Measurements from ENCODE around the gene RPL18.

RPL18 gene

DNA sequence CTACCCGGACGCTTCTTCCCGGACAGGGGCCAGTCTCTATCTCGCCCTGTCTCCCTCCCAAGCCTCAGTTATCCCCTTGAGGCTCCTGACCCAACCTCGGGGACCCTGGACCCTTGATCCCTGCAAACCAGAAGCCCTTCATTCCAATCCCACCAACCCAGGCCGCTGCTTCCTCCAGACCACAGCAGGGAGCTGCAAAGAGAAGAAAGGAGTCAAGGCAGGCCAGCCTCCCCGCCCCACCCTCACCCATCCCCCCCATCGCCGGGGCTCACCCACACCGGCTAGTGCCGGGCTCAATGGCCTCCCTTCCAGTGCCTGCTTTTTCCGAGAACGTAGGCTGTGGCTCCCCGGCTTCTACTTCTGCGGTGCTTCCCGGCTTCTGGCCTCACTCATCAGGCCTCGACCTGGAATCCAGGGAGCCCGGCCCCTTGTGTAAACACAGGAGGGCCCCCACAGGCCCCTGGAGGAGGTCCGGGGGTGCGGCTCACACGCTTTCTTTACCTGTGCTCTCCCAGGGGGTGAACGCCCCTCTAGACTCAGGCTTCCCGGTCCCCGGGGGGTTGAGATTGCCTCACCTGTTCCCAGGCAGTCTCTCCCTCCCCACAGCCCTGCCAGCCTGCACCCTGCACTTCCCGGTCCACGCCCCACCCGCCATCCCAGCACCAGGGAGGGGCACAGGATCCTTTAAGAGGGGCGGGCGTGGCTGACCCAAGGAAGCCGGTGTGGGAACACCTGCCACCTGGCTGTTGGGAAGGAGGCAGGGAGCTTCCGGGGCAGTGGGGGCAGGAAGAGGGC, 4.3 kb downstream of the RPL18 start, which contains the start of gene FAM83E:
FAM83E (minus strand) TSS at position 641 of the 795 bp plus-strand sequence. CDS start 1,704 bp downstream, outside the sequence.
- no peak for DNase-seq (ENCODE audit: low read depth)

- no peak for DNase-seq (ENCODE audit: low read depth)
Measured at GRCh38 chr19:48613852-48614435, 5.0 kb downstream of the RPL18 start.

- no peak for DNase-seq (ENCODE audit: low read depth)
Measured at GRCh38 chr19:48613024-48613851, 5.7 kb downstream of the RPL18 start.

- no peak for DNase-seq (ENCODE audit: low read depth)
Measured at GRCh38 chr19:48611872-48612271, 7.1 kb downstream of the RPL18 start.

DNA sequence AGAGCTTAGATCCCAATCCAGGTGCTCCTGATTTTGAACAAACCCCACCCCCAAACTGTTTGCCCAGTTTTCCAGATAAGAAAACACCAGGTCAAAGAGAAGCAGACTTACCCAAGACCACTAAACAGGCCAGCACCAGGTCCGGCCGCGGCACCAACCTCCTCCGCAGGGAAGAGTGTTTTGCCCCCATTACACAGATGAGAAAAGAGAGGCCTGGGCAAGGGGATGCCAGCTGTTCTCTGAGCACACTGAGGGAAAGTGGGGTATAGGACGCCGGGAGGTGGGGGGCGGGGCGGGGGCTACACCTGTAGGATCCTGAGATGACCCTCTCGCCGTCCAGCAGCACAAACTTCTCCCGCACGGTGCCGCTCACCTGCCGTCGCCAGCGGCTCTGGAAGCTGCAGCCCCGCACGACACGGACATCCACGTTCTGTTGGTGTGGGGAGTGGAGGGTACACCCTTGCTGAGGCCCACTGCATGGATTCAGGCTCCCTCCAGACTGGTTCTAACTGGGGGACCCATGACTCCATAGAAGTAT, 9.3 kb downstream of the RPL18 start:
- DNase-seq (ENCODE audit: low read depth), result no peak

DNA sequence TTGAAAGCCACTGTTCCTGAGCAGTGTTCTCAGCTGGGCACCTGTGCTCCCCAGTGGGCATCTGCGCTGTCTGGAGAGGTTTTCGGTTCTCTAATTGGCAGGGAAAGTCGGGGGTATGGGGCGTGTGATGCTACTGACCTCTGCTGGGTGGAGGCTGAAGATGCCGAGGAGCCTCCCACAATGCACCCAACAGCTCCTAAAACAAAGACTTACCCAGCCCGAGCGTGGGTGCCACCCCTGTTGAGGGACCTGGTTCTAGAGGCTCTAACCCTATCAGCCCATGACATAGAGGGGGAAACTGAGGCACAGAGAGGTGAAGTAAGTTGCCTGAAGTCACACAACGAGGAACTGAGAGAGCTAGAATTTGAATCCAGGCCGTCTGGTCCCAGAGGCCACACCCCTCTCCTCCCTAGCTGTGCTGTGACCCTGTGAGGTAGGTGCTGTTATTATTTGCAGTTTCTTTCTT, 10.1 kb downstream of the RPL18 start:
- DNase-seq (ENCODE audit: low read depth), result no peak

DNA sequence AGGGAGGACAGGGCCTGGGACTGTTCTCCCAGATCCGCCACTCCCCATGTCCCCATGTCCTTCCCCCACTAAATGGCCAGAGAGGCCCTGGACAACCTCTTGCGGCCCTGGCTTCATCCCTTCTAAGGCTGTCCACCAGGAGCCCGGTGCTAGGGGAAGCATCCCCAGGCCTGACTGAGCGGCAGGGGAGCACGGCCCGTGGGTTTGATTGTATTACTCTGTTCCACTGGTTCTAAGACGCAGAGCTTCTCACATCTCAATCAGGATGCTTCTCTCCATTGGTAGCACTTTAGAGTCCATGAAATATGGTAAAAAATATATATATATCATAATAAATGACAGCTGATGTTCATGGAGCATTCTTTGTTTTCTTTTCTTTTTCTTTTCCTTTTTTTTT, 11.6 kb downstream of the RPL18 start:
- no peak for DNase-seq (ENCODE audit: low read depth)

- DNase-seq (ENCODE audit: low read depth), result no peak
Measured at GRCh38 chr19:48606463-48607358, 12.3 kb downstream of the RPL18 start, which contains the start of gene SPACA4. Gene SPACA4, plus strand, starts transcription at chr19:48606742. Its CDS starts 237 bp downstream, at chr19:48606979.

GRCh38 chr19:48603850-48604249, 15.1 kb downstream of the RPL18 start:
- no peak for DNase-seq (ENCODE audit: low read depth)

GRCh38 chr19:48603449-48603848, 15.5 kb downstream of the RPL18 start:
- no peak for DNase-seq (ENCODE audit: low read depth)

DNA sequence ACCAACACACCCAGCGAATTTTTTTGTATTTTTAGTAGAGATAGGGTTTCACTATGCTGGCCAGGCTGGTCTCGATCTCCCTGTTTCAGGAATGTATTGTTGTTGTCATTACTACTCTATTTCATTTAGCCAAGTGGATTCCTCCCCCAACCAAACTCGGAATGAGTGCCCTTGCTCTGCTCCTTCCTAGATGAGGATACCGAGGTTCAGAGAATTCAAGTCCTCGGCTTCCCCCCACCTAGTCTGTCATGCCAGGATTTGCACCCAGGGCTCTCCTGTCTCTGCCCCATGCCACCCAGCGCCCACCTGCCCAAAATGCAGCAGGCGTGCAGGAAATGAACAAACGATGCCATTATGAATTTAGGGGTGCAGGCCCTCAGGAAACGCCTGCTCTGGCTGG, 16.0 kb downstream of the RPL18 start:
- DNase-seq (ENCODE audit: low read depth), result no peak

GRCh38 chr19:48600679-48601417, 18.1 kb downstream of the RPL18 start:
- DNase-seq (ENCODE audit: low read depth), result no peak

DNA sequence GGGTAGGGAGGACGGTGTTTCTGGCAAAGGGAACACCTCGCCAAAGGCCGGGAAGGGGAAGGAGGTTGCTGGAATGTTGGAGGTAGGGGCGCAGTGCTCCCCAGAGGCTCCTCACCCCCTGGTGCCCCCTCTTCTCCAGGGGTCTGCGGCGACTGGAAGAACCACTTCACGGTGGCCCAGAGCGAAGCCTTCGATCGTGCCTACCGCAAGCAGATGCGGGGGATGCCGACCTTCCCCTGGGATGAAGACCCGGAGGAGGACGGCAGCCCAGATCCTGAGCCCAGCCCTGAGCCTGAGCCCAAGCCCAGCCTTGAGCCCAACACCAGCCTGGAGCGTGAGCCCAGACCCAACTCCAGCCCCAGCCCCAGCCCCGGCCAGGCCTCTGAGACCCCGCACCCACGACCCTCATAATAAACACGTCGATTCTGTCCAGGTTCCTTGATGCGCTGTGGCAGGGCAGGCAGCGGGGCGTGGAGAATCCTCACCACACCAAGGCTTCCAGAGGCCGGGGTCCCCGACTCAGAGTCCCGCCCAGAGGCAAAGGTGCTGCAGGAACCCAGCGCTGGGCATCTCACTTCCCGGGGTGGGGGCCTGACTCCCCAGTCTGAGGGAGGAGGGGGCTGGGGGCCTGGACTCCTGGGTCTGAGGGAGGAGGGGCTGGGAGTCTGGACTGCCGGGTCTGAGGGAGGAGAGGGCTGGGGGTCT, 19.8 kb downstream of the RPL18 start:
- no peak for DNase-seq (ENCODE audit: low read depth)

DNA sequence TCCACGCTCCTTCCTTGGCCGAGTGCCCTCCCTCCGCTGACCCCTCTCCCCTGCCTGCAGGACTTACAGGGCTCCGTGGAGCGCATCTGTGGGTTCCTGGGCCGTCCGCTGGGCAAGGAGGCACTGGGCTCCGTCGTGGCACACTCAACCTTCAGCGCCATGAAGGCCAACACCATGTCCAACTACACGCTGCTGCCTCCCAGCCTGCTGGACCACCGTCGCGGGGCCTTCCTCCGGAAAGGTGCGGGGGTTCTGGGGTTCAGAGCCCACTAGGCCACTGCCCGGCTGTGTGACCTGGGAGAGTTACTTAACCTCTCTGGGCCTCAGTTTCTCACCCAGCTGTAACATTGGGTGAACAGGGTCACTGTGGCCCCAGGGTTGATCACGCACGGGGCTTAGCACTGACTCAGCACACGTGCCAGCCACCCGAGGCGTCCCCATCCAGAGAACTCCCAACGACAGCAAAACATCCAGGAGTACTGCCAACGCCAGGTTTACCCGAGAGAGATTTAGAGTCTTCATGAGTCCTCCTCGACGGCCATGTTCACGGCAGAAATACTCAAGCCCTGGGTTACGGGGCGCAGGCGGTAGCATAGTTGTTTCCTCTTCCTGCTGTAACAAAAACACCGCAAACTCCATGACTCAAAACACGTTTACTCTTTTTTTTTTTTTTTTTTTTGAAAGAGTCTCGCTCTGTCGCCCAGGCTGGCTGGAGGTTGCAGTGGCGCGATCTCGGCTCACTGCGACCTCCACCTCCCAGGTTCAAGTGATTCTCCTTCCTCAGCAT, 22.1 kb downstream of the RPL18 start:
- no peak for DNase-seq (ENCODE audit: low read depth)

- no peak for DNase-seq (ENCODE audit: low read depth)
Measured at GRCh38 chr19:48596237-48596636, 22.7 kb downstream of the RPL18 start.

DNA sequence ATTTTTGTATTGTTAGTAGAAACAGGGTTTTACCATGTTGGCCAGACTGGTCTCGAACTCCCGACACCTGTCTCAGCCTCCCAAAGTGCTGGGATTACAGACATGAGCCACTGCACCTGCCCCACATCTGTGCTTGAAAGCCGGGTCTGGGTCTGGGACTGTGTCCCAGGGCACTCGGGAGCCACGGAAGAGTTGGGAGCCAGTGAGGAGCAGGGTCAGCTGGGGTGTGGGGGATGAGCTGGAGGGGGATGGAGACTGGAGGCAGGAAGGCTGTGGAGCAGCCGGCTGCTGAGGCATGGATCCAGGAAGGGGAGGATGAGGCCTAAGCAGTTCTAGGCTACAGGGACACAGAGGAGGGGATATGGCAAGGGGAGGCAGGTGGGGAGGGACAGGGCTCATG, 23.1 kb downstream of the RPL18 start:
- no peak for DNase-seq (ENCODE audit: low read depth)

- DNase-seq (ENCODE audit: low read depth), result no peak
Measured at GRCh38 chr19:48595171-48595570, 23.8 kb downstream of the RPL18 start.

DNA sequence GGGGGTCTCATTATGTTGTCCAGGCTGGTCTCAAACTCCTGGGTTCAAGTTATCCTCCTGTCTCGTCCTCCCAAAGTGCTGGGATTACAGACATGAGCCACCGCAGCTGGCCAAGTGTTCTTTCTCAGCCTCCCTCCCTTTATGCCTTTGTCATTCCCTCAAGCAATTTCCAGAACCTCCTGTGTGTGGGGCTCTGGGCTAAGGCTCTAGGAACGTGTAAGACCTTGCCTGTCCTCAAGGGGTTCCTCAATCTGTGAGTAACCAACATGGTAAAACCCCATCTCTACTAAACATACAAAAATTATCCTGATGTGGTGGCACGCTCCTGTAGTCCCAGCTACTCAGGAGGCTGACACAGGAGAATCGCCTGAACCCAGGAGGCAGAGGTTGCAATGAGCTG, 28.0 kb downstream of the RPL18 start:
- no peak for DNase-seq (ENCODE audit: low read depth)

All from stromal cell of bone marrow (primary cell).